K562 (cell line): ENCODE measurements around the gene OVOL3. TPM values are rescaled to one million over a fixed set of nuclear protein-coding genes. Genes with fewer than 3 reads are reported as not detected.

Experiments used
- ATAC-seq: fragments of 200-7000 bp; cut with Tn5 transposase; 3 replicates; pipeline ENCODE4 v1.9.1; 2020; ENCODE audit warnings: moderate library complexity
- BruUV-seq: library from RNA; stranded (reverse); fragments of 400-500 nt; replicated peaks from 2 replicates; lab custom pipeline; 2021; lab: Mats Ljungman, UMichigan
- CTCF ChIA-PET: fragments of 300-600 bp; formaldehyde crosslinking; extraction: SDS; loops from one replicate; lab custom pipeline; 2021; ENCODE audit warnings: low intra/inter-chr PET ratio; lab: Yijun Ruan, JAX
- POLR2A ChIA-PET: fragments of 300-600, 350-650 bp; sonication (Branson Sonifier 250); formaldehyde crosslinking; extraction: SDS; loops from one replicate; lab custom pipeline; 2021; ENCODE audit warnings: antibody characterized with exemption, inconsistent platforms; lab: Yijun Ruan, JAX
- DNase-seq, 4 experiments: peaks; one replicate each; pipeline versions ENCODE4 v3.0.0 to v3.0.0-alpha.2; 2011 to 2018; ENCODE audit warnings: low spot score in 3 of 4, mixed read lengths in 3 of 4; ENCODE audit errors: extremely low read depth in 1 of 4
- FAIRE-seq: peaks from 2 replicates; lab custom pipeline; 2011; peaks lifted over from hg19 to GRCh38; lab: Jason Lieb, UNC
- H2AFZ ChIP-seq: 2 replicates; pipeline ENCODE4 v1.6.0; 2011; ENCODE audit warnings: low read depth, low read length, control low read depth, inconsistent platforms
- H3K27ac ChIP-seq: fragments of 200-600 bp; 3 replicates; pipeline ENCODE4 v1.8.0; 2011; ENCODE audit warnings: low read depth, mild to moderate bottlenecking, control low read depth, inconsistent platforms, low read length, moderate library complexity, mixed read lengths; ENCODE audit errors: extremely low read depth
- H3K27me3 ChIP-seq, 2 experiments: fragments of 300-600 bp in 1 of 2; 2 replicates in 1 of 2; 3 replicates in 1 of 2; pipeline versions ENCODE4 v1.6.0 to v1.8.0; 2011; ENCODE audit warnings: inconsistent platforms in 2 of 2, low read length in 2 of 2, mild to moderate bottlenecking in 1 of 2, mixed read lengths in 1 of 2, moderate library complexity in 1 of 2; ENCODE audit not compliant: control insufficient read depth in 2 of 2, insufficient read depth in 2 of 2
- H3K36me3 ChIP-seq: fragments of 300-600 bp; 3 replicates; pipeline ENCODE4 v1.8.0; 2011; ENCODE audit warnings: mild to moderate bottlenecking, low read length, inconsistent platforms; ENCODE audit not compliant: control insufficient read depth, insufficient read depth
- H3K4me1 ChIP-seq, 2 experiments: fragments of 200-600 bp in 1 of 2; replicated peaks in 1 of 2; 2 replicates in 1 of 2; 3 replicates in 1 of 2; pipeline versions ENCODE4 v1.5.1 to v1.8.0; 2011; ENCODE audit warnings: inconsistent platforms in 2 of 2, low read length in 2 of 2, mild to moderate bottlenecking in 1 of 2, mixed read lengths in 1 of 2, moderate library complexity in 1 of 2; ENCODE audit not compliant: control insufficient read depth in 2 of 2, insufficient read depth in 2 of 2
- H3K4me2 ChIP-seq: 2 replicates; pipeline ENCODE4 v1.6.1; 2011; ENCODE audit warnings: low read length, control low read depth, inconsistent platforms, mixed read lengths; ENCODE audit not compliant: insufficient read depth
- H3K4me3 ChIP-seq: fragments of 200-600 bp; sonication (generic), shearing (Covaris generic); 2 replicates; pipeline ENCODE4 v1.5.1; 2016; ENCODE audit warnings: control low read depth, inconsistent platforms
- H3K79me2 ChIP-seq: fragments of 200-600 bp; 3 replicates; pipeline ENCODE4 v1.8.0; 2011; ENCODE audit warnings: low read length, inconsistent platforms; ENCODE audit not compliant: control insufficient read depth, insufficient read depth
- H3K9ac ChIP-seq, 2 experiments: 2 replicates each; pipeline versions ENCODE4 v1.6.0 to v1.6.1; 2011; ENCODE audit warnings: low read depth in 2 of 2, low read length in 2 of 2, control low read depth in 1 of 2, inconsistent platforms in 1 of 2, mild to moderate bottlenecking in 1 of 2, mixed read lengths in 1 of 2; ENCODE audit not compliant: insufficient read depth in 1 of 2
- H3K9me1 ChIP-seq: one replicate; pipeline ENCODE4 v1.6.0; 2011; ENCODE audit warnings: inconsistent platforms, mild to moderate bottlenecking, low read length, moderate library complexity; ENCODE audit not compliant: control insufficient read depth, insufficient read depth
- H3K9me3 ChIP-seq: replicated peaks from 2 replicates; pipeline ENCODE4 v1.5.1; 2011; ENCODE audit warnings: low read depth, low read length, inconsistent platforms; ENCODE audit not compliant: control insufficient read depth, insufficient read depth
- H4K20me1 ChIP-seq: replicated peaks from 2 replicates; pipeline ENCODE4 v1.6.1; 2011; ENCODE audit warnings: low read length, inconsistent platforms, mixed read lengths; ENCODE audit not compliant: control insufficient read depth, insufficient read depth
- HNRNPL ChIP-seq: fragments of 200-400 bp; formaldehyde crosslinking; IDR thresholded peaks from 2 replicates; pipeline ENCODE4 v1.6.1; 2017; ENCODE audit warnings: low read depth, mild to moderate bottlenecking, low read length
- KDM1A ChIP-seq, 2 experiments: fragments of 450-650 bp; IDR thresholded peaks; 2 replicates each; pipeline ENCODE4 v1.6.1; 2016; ENCODE audit warnings: mild to moderate bottlenecking in 2 of 2
- PHF20 ChIP-seq: fragments of 450-650 bp; IDR thresholded peaks from 2 replicates; pipeline ENCODE4 v1.6.1; 2018; ENCODE audit not compliant: partially characterized antibody
- POLR2G ChIP-seq: fragments of 200-400 bp; formaldehyde crosslinking; IDR thresholded peaks from 2 replicates; pipeline ENCODE4 v1.6.1; 2017; ENCODE audit warnings: low read depth, mild to moderate bottlenecking, antibody characterized with exemption, low read length, moderate library complexity
- RBFOX2 ChIP-seq: fragments of 200-400 bp; formaldehyde crosslinking; IDR thresholded peaks from 2 replicates; pipeline ENCODE4 v1.6.1; 2017; ENCODE audit warnings: low read depth, mild to moderate bottlenecking, low read length, moderate library complexity
- RBM14 ChIP-seq: fragments of 200-400 bp; formaldehyde crosslinking; IDR thresholded peaks from 2 replicates; pipeline ENCODE4 v1.6.1; 2018; ENCODE audit warnings: low read depth, mild to moderate bottlenecking, low read length, moderate library complexity, borderline replicate concordance; ENCODE audit not compliant: insufficient read depth
- RUNX1 ChIP-seq: sonication (generic); IDR thresholded peaks from 2 replicates; pipeline ENCODE4 v1.6.1; 2016; ENCODE audit warnings: antibody characterized with exemption, low read depth
- TEAD4 ChIP-seq, 2 experiments: sonication (generic) in 1 of 2; formaldehyde crosslinking in 1 of 2; IDR thresholded peaks; 2 replicates each; pipeline versions ENCODE4 v1.6.1 to v1.8.0; 2012 to 2022; ENCODE audit warnings: borderline replicate concordance in 1 of 2, inconsistent platforms in 1 of 2, low read length in 1 of 2, mild to moderate bottlenecking in 1 of 2, missing genetic modification reagents in 1 of 2
- ZFP1 ChIP-seq: fragments of 450-650 bp; formaldehyde crosslinking; IDR thresholded peaks from 2 replicates; pipeline ENCODE4 v1.4.0; 2020; ENCODE audit warnings: mild to moderate bottlenecking, mixed read lengths
- ZNF507 ChIP-seq: conservative IDR thresholded peaks from 2 replicates; pipeline ENCODE4 v1.6.1; 2017; ENCODE audit warnings: missing genetic modification characterization, missing compliant biosample characterization
- ZNF644 ChIP-seq: fragments of 200-800 bp; sonication (Bioruptor generic); IDR thresholded peaks from 2 replicates; pipeline ENCODE4 v1.6.1; 2016; ENCODE audit warnings: low read depth, missing genetic modification characterization, missing compliant biosample characterization
- WGBS: fragments of 100-300 bp; shearing (Covaris generic); methylation state at CpG from one replicate; pipeline ENCODE4 v1.1.6; 2016; ENCODE audit warnings: low coverage, mixed read lengths; ENCODE audit not compliant: insufficient coverage; ENCODE audit errors: missing lambda C conversion rate; 5-methylcytosine and 5-hydroxymethylcytosine counted together
- in situ Hi-C: fragments of 300-500 bp; cut with MboI; formaldehyde crosslinking; loops from 4 replicates; pipeline ENCODE4 v1.15.0; 2018; ENCODE audit warnings: inconsistent platforms, mixed read lengths
- intact Hi-C: fragments of 100-400 bp; cut with micrococcal nuclease; formaldehyde crosslinking; loops from 2 replicates; pipeline ENCODE4 v1.14.2; 2022
- polyA plus RNA-seq, 8 experiments: library from polyadenylated mRNA; depleted of rRNA in 4 of 8; stranded (reverse) in 5 of 8; unstranded in 3 of 8; fragments of >200 nt; fragmentation: Nextera tagmentation in 2 of 8; fragmentation: Illumina TruSeq in 1 of 8; extraction: Ambion mirVana in 2 of 8; extraction: Trizol in 1 of 8; gene quantifications; 2 replicates each; pipeline versions ENCODE4 v1.2.1 to v1.2.3, GENCODE V29; 2011 to 2014; ENCODE audit warnings: inconsistent platforms in 1 of 8, missing spikeins in 1 of 8
- total RNA-seq, 7 experiments: library from RNA; depleted of rRNA in 6 of 7; stranded (reverse); fragments of >200 nt in 6 of 7; fragmentation: Illumina TruSeq in 2 of 7; extraction: Trizol in 2 of 7; gene quantifications; 2 replicates each; pipeline versions ENCODE4 v1.2.1 to v1.2.3, GENCODE V29; 2011 to 2021; ENCODE audit warnings: low replicate concordance in 1 of 7
- TF ChIP-seq, protein P1 (sequence below): fragments of 250-450 bp; sonication (Bioruptor Pico); IDR thresholded peaks from 2 replicates; pipeline ENCODE4 v1.8.0; 2021; ENCODE audit warnings: moderate library complexity, mild to moderate bottlenecking, inconsistent platforms
- TF ChIP-seq, protein P2 (sequence below): fragments of 200-800 bp; sonication (Bioruptor generic); IDR thresholded peaks from 2 replicates; pipeline ENCODE4 v1.6.1; 2017; ENCODE audit warnings: missing genetic modification characterization, missing compliant biosample characterization

OVOL3 gene
- total and polyA plus RNA-seq, 9 of the 15 experiments (the other 6 are each of a cell fraction or from before 2014, with no cell fraction given), result not detected

DNA sequence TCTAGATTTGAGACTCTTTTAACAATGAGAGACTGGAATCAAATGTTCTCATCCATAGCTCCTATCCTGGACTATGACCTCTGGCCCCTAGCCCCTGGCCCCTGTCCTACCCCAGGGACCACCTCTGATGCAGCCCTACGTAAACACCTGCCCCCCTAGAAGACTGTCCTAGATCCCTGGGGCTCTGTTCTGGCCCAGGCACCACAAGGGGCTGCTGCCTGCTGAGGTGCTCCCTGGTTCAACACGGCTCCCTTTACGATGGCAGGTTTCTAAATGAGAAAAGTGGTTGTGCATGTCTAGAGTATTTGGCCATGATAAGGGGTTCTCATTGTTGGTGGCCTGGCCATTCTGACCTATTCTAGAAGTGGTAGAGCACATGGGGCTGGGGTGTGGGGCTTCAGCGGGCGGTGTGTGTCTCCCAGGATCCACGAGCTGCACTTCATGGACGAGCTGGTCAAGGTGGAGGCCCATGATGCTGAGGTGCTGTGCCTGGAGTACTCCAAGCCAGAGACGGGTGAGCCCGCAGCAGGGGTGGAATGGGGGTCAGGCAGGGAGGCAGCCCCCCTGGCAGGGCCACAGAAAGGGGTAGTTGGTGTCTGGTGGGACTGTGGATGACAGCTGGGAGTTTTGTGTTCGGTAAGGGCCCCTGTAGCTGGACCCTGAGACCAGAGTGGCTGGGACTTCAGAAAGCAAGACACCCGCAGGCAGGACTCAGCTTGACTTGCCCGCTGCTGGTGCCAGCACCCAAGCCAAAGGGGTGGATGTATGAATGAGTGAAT lies 26.5 kb upstream of the OVOL3 start:
- in situ Hi-C loops, result no loop called here
- Histone ChIP-seq H3K4me2 (no peak overlapping the region), H3K4me1 (no peaks in the 10 kb centered on the region), H3K9ac (no peak overlapping the region), H4K20me1 (no peaks in the 10 kb centered on the region; the same call in 1 of the 2 replicates), H3K27me3 (no peaks in the 10 kb centered on the region), H3K9me3 (no peaks in the 10 kb centered on the region), H2AFZ (no peak overlapping the region), H3K27ac (no peak overlapping the region), H3K4me3 (no peak overlapping the region), H3K36me3 (peaks cover 88% of the 10 kb centered on the region), H3K79me2 (no peaks in the 10 kb centered on the region), H3K9me1 (no peaks in the 10 kb centered on the region)
- DNase-seq (no peak), FAIRE-seq (no peak), ATAC-seq (no peak)
- ChIA-PET CTCF (no interaction called here), POLR2A (interaction anchor here (0.7 to 1.3 kb wide), 2 partner anchors 17 to 24 kb away, joined by 3 read pairs; no protein-coding TSS in a partner anchor)
- TF ChIP-seq, protein P1, sequence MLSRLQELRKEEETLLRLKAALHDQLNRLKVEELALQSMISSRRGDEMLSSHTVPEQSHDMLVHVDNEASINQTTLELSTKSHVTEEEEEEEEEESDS, result no peak
- TF ChIP-seq RBFOX2, result 0 out of 2 replicates have a peak, but pooled peaks have one; percentile 17
- peak; percentile 28; the same call in 1 of the 2 replicates for TF ChIP-seq POLR2G
- intact Hi-C loops, result no loop called here
- no TSS peak for BruUV-seq
- WGBS, result 88% methylated on average over 12 of the region's 12 CpGs

DNA sequence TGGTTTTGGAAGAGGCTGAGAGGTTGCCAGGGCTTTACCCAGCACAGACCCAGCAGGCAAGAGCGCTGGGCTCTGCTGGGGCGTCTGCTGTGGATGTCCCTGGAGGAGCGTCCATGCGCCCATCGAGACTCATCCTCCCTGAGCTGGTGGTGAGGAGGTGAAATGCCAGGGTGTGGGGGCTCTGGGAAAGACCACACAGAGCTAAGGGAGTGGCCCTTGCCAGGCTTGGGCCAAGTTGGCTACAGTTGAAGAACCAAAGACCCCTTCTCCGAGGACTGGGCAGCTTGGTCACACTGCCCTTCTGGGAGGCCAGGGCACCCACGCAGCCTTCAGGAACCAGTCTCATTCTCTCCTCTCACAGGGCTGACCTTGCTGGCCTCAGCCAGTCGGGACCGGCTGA lies 24.6 kb upstream of the OVOL3 start:
- Histone ChIP-seq H3K79me2 (no peaks in the 10 kb centered on the region), H3K4me3 (no peak overlapping the region), H3K4me2 (no peak overlapping the region), H3K4me1 (no peaks in the 10 kb centered on the region), H3K9me1 (peaks cover 2% of the 10 kb centered on the region), H4K20me1 (no peaks in the 10 kb centered on the region; the same call in 1 of the 2 replicates), H3K9me3 (no peaks in the 10 kb centered on the region), H2AFZ (no peak overlapping the region), H3K27ac (no peak overlapping the region), H3K27me3 (no peaks in the 10 kb centered on the region), H3K9ac (peak overlapping the region in 1 of 2 experiments; percentile 6; a peak in 1 of 4 replicates), H3K36me3 (peaks cover 94% of the 10 kb centered on the region)
- no peak for FAIRE-seq
- 100% methylated on average over 9 of the region's 9 CpGs for WGBS
- intact Hi-C loops, result no loop called here
- POLR2A ChIA-PET, result interaction anchor here (0.9 kb wide), 1 partner anchor 15 kb away, joined by 3 read pairs; no protein-coding TSS in a partner anchor
- ATAC-seq, result no peak
- no TSS peak for BruUV-seq
- no peak for DNase-seq
- in situ Hi-C loops, result no loop called here
- CTCF ChIA-PET, result no interaction called here
- no peak for TF ChIP-seq RUNX1
- TF ChIP-seq RBM14, result no peak
- TF ChIP-seq ZNF507 (tag), result no peak
- no peak for TF ChIP-seq PHF20
- no peak for TF ChIP-seq ZFP1
- TF ChIP-seq, protein P2, sequence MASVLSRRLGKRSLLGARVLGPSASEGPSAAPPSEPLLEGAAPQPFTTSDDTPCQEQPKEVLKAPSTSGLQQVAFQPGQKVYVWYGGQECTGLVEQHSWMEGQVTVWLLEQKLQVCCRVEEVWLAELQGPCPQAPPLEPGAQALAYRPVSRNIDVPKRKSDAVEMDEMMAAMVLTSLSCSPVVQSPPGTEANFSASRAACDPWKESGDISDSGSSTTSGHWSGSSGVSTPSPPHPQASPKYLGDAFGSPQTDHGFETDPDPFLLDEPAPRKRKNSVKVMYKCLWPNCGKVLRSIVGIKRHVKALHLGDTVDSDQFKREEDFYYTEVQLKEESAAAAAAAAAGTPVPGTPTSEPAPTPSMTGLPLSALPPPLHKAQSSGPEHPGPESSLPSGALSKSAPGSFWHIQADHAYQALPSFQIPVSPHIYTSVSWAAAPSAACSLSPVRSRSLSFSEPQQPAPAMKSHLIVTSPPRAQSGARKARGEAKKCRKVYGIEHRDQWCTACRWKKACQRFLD, result no peak
- no peak for TF ChIP-seq TEAD4 (IDR thresholded peaks at IDR 0.05; ENCODE audit: low read length)
- no peak for TF ChIP-seq TEAD4 (CRISPR knock-in tag; IDR thresholded peaks at IDR 0.05; ENCODE audit: borderline replicate concordance)
- TF ChIP-seq HNRNPL, result no peak
- TF ChIP-seq ZNF644 (tag), result no peak
- no peak for TF ChIP-seq KDM1A (IDR thresholded peaks at IDR 0.05)
